Activated B cell treated with CpG ODN at 0.5 μM for 24 hours (primary cell): Measurements from ENCODE around the gene PTPN20. TPM values are rescaled to one million over a fixed set of nuclear protein-coding genes. Genes with fewer than 3 reads are reported as not detected.
A peak's percentile ranks its signal among the peaks of the same experiment; 100 is the strongest.

Experiments
- ATAC-seq: fragments of 200-7000 bp; cut with Tn5 transposase; one replicate; pipeline ENCODE4 v1.10.0; 2021; ENCODE audit warnings: low read depth, mild to moderate bottlenecking, moderate library complexity
- CTCF ChIA-PET: fragments of 350-600 bp; sonication (Branson Sonifier 250); formaldehyde crosslinking; loops from one replicate; lab custom pipeline; 2021; ENCODE audit warnings: antibody characterized with exemption; lab: Charles Lee
- POLR2A ChIA-PET: fragments of 350-600 bp; sonication (Branson Sonifier 250); formaldehyde crosslinking; loops from one replicate; lab custom pipeline; 2021; ENCODE audit warnings: antibody characterized with exemption; lab: Charles Lee
- DNase-seq: peaks from one replicate; pipeline ENCODE4 v3.0.0; 2022
- H3K27ac Mint-ChIP-seq: one replicate; pipeline ENCODE4 v1.8.0; 2020; ENCODE audit warnings: mixed read lengths
- H3K27me3 Mint-ChIP-seq: one replicate; pipeline ENCODE4 v1.8.0; 2021; ENCODE audit warnings: mixed read lengths
- H3K36me3 Mint-ChIP-seq: one replicate; pipeline ENCODE4 v1.8.0; 2021; ENCODE audit warnings: low read depth, mixed read lengths
- H3K4me1 Mint-ChIP-seq: one replicate; pipeline ENCODE4 v1.8.0; 2021; ENCODE audit warnings: mixed read lengths
- H3K4me3 Mint-ChIP-seq: one replicate; pipeline ENCODE4 v1.8.0; 2020; ENCODE audit warnings: mild to moderate bottlenecking, mixed read lengths
- H3K9me3 Mint-ChIP-seq: one replicate; pipeline ENCODE4 v1.8.0; 2020; ENCODE audit warnings: mixed read lengths
- intact Hi-C: fragments of 100-400 bp; cut with micrococcal nuclease; formaldehyde crosslinking; loops from one replicate; pipeline ENCODE4 v1.15.1; 2024
- total RNA-seq: library from RNA; stranded (reverse); gene quantifications from 2 replicates; pipeline ENCODE4 v1.2.3, GENCODE V29; 2022
- TF ChIP-seq, protein P1 (sequence below): fragments of 200-600 bp; IDR thresholded peaks from one replicate; pipeline ENCODE4 v1.8.0; 2022; ENCODE audit warnings: antibody characterized with exemption, mild to moderate bottlenecking

The PTPN20 gene
- total RNA-seq, 1 donor from 2014 or later: 2.1 TPM

DNA sequence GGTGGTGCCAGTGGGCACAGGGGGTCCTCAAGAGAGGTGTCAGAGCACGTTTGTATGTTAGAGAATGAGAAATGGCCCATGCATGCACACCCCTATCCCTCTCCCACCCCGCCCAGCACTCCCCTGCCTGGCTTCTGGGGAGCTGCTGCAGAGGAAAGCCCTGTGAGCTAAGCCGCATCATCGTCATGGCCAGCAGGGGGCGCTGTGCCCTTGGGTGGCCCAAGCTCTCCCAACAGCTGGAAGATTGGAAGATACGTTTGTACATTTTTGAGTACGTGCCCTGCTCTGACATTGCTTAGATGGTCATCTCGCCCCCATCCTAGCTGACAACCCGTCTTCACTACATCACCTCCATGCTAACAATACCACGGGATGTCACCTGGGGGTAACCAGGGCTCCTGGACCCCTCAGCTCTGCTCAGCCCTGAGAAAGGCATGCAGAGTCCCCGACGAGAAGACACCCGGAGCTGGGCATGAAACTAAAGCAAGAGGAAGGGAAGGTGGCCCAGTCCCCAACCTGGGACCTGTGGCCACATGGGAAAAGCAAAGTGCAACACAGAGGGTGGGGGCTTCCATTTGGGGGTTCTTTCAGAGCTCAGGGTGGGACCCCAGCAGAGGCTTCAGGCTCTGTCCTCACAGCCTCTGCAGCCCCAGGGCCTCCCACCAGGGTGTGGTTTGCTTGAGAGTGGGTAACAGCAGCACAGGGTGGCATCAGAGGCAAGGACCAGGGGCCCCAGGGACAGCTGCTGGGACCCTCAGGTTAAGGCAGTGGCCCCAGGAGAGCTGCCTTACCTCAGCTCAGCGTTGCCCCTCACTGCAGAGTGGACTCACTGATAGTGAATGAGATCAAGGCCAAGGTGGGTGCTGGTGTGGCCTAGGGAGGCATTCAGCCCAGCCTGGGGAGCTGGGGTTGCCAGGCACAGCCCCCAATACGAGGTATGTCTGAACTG is 136.6 kb downstream of the PTPN20 start:
- ChIA-PET POLR2A (no interaction called here), CTCF (interaction anchor here (0.7 to 2.8 kb wide), 13 partner anchors 11 to 293 kb away, joined by 3 to 70 read pairs (median 4); no protein-coding TSS in a partner anchor)
- H3K9me3 Mint-ChIP-seq: no peaks in the 10 kb centered on the region
- no peak overlapping the region for H3K27ac Mint-ChIP-seq
- intact Hi-C loops: loop anchor here (1.0 kb wide), 2 partner anchors 264 to 292 kb away; no protein-coding TSS in a partner anchor
- H3K4me1 Mint-ChIP-seq: no peaks in the 10 kb centered on the region
- H3K4me3 Mint-ChIP-seq: no peak overlapping the region
- peak; percentile 41 for DNase-seq
- no peaks in the 10 kb centered on the region for H3K27me3 Mint-ChIP-seq
- TF ChIP-seq, protein P1, sequence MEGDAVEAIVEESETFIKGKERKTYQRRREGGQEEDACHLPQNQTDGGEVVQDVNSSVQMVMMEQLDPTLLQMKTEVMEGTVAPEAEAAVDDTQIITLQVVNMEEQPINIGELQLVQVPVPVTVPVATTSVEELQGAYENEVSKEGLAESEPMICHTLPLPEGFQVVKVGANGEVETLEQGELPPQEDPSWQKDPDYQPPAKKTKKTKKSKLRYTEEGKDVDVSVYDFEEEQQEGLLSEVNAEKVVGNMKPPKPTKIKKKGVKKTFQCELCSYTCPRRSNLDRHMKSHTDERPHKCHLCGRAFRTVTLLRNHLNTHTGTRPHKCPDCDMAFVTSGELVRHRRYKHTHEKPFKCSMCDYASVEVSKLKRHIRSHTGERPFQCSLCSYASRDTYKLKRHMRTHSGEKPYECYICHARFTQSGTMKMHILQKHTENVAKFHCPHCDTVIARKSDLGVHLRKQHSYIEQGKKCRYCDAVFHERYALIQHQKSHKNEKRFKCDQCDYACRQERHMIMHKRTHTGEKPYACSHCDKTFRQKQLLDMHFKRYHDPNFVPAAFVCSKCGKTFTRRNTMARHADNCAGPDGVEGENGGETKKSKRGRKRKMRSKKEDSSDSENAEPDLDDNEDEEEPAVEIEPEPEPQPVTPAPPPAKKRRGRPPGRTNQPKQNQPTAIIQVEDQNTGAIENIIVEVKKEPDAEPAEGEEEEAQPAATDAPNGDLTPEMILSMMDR: no peak
- ATAC-seq: no peak
- no peaks in the 10 kb centered on the region for H3K36me3 Mint-ChIP-seq

DNA sequence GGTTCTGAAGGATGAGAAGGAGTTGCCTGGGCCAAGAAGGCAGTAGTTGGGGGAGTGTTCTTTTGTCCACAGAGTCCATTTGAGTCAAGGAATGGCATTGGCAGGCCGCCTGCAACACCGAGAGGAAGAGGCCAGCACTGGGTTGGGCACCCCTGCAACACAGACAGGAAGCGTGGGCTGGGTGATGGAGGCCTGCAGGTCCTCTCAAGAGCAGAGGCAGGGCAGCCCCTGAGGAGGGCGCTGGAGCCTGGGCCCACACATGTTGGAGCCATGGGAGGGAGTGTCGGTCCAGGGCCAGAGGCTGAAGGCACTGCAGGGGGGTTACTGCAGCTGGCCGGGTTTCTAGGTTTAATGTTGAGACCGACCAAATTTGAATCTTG is 137.3 kb downstream of the PTPN20 start:
- ATAC-seq (no peak), DNase-seq (peak; percentile 11)
- CTCF ChIA-PET: interaction anchor here (1.2 to 2.8 kb wide), 7 partner anchors 12 to 292 kb away, joined by 3 to 70 read pairs (median 4); no protein-coding TSS in a partner anchor
- Mint-ChIP-seq H3K4me3 (no peak overlapping the region), H3K4me1 (no peaks in the 10 kb centered on the region), H3K27ac (no peak overlapping the region), H3K36me3 (no peaks in the 10 kb centered on the region), H3K9me3 (no peaks in the 10 kb centered on the region), H3K27me3 (no peaks in the 10 kb centered on the region)
- TF ChIP-seq, protein P1: no peak
- POLR2A ChIA-PET: no interaction called here
- intact Hi-C loops: no loop called here

DNA sequence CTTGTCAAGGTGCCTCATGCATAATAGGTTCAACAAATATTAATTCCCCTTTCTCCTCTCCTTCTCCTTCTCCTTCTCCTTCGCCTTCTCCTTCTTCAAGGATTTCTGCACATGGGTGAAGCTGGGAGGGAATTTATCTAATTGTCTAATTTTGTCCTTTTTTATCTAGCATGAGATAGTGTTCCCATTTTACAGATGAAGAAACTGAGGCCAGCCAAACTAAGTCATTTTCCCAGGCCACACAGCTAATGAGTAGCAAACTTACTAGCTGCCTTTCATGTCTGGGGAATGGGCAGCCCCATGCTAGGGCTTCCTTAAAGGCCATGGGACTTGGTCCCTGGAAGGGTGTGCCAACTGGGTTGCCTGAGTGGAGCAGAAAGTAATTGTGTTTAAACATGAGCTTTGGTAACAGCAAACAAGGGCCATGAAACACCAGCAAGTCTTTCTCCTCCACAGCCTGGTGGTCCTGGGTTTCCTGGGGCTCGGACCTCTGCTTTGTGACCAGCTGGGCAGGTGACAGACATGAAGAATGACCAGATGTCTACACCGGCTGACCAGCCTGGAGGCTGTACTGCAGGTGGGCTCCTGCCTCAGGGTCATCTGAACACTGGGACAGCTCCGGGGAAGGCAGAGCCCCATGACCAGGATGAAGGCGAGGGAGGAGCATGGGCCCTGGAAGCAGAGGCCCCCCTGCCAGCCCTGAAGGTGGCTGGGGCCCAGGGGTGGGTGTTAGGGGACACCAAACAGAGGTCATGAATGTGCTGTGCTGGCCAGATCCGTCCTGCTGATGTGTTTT is 138.0 kb downstream of the PTPN20 start:
- no peaks in the 10 kb centered on the region for H3K9me3 Mint-ChIP-seq
- no peak overlapping the region for H3K4me3 Mint-ChIP-seq
- intact Hi-C loops: no loop called here
- no peaks in the 10 kb centered on the region for H3K36me3 Mint-ChIP-seq
- H3K4me1 Mint-ChIP-seq: no peaks in the 10 kb centered on the region
- CTCF ChIA-PET: interaction anchor here (2.8 kb wide), 1 partner anchor 263 kb away, joined by 70 read pairs; no protein-coding TSS in a partner anchor
- no peaks in the 10 kb centered on the region for H3K27me3 Mint-ChIP-seq
- POLR2A ChIA-PET: no interaction called here
- ATAC-seq (no peak), DNase-seq (no peak)
- H3K27ac Mint-ChIP-seq: no peak overlapping the region
- TF ChIP-seq, protein P1: no peak

DNA sequence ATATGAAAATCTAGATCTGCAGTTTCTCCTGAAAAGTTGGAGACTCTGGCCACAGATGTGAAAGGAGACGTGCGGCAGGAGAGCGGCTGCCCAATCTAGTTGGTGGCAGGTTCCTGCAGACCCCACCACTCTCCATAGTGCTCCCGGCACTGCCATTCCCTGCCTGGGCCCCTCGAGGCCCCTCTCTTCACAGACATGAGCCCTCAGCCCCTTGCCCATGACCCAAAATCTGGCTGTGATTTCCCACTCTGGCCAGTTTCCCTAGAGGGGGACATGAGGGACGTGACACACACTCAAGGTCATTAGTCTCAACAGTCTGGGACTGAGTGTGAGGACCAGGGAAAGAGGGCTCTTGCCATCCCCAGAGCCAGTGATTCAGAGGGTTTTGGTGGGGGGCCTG is 138.7 kb downstream of the PTPN20 start:
- TF ChIP-seq, protein P1: no peak
- no peaks in the 10 kb centered on the region for H3K4me1 Mint-ChIP-seq
- ATAC-seq: no peak
- H3K9me3 Mint-ChIP-seq: no peaks in the 10 kb centered on the region
- no peak for DNase-seq
- H3K27ac Mint-ChIP-seq: no peak overlapping the region
- intact Hi-C loops: no loop called here
- no peaks in the 10 kb centered on the region for H3K27me3 Mint-ChIP-seq
- no peak overlapping the region for H3K4me3 Mint-ChIP-seq
- CTCF ChIA-PET: interaction anchor here (2.8 kb wide), 1 partner anchor 262 kb away, joined by 70 read pairs; no protein-coding TSS in a partner anchor
- POLR2A ChIA-PET: no interaction called here
- no peaks in the 10 kb centered on the region for H3K36me3 Mint-ChIP-seq
